B cell (primary cell): Measurements from ENCODE around the gene TOMM20L. TPM values are rescaled to one million over a fixed set of nuclear protein-coding genes. Genes with fewer than 3 reads are reported as not detected.

Experiments
- ATAC-seq: fragments of 200-7000 bp; cut with Tn5 transposase; one replicate; pipeline ENCODE4 v1.10.0; 2021; ENCODE audit warnings: low read depth, mild to moderate bottlenecking, moderate number of reproducible peaks, moderate library complexity
- CTCF ChIA-PET: fragments of 350-600 bp; sonication (Branson Sonifier 250); formaldehyde crosslinking; loops from one replicate; lab custom pipeline; 2021; ENCODE audit warnings: antibody characterized with exemption, inconsistent platforms; lab: Charles Lee
- POLR2A ChIA-PET: fragments of 350-600 bp; sonication (Branson Sonifier 250); formaldehyde crosslinking; loops from one replicate; lab custom pipeline; 2021; ENCODE audit warnings: antibody characterized with exemption; lab: Charles Lee
- DNase-seq: peaks from one replicate; pipeline ENCODE4 v3.0.0; 2013
- H2AFZ ChIP-seq: 2 replicates; pipeline ENCODE4 v1.6.1; 2012; ENCODE audit warnings: mild to moderate bottlenecking, low read depth, low read length; ENCODE audit not compliant: insufficient read depth, poor library complexity, severe bottlenecking
- H3K27ac ChIP-seq, 2 donors: 1 replicate in 1 of 2; 2 replicates in 1 of 2; pipeline ENCODE4 v1.5.1; 2012 to 2013; ENCODE audit warnings: low read length in 2 of 2, mild to moderate bottlenecking in 2 of 2, moderate library complexity in 1 of 2
- H3K27me3 ChIP-seq, 4 experiments: fragments of 200-600 bp in 1 of 4; sonication (generic) in 1 of 4; replicated peaks in 1 of 4; 1 replicate in 2 of 4; 2 replicates in 2 of 4; pipeline versions ENCODE4 v1.6.1 to v1.7.0; 2013 to 2016; ENCODE audit warnings: low read length in 3 of 4, mild to moderate bottlenecking in 2 of 4, mixed read lengths in 1 of 4, moderate library complexity in 1 of 4; ENCODE audit not compliant: insufficient read depth in 4 of 4, control insufficient read depth in 3 of 4; ENCODE audit errors: control extremely low read depth in 1 of 4
- H3K36me3 ChIP-seq, 2 experiments: replicated peaks in 1 of 2; 1 replicate in 1 of 2; 2 replicates in 1 of 2; pipeline versions ENCODE4 v1.6.1 to v1.7.1; 2013; ENCODE audit warnings: low read length in 1 of 2; ENCODE audit not compliant: insufficient read depth in 2 of 2, control insufficient read depth in 1 of 2; ENCODE audit errors: control extremely low read depth in 1 of 2, extremely low read depth in 1 of 2
- H3K4me1 ChIP-seq, 2 donors: fragments of 200-600 bp in 1 of 2; sonication (generic) in 1 of 2; 1 replicate in 1 of 2; 2 replicates in 1 of 2; pipeline versions ENCODE4 v1.5.1 to v1.6.1; 2013 to 2017; ENCODE audit warnings: low read length in 2 of 2; ENCODE audit not compliant: control insufficient read depth in 2 of 2, insufficient read depth in 2 of 2
- H3K4me2 ChIP-seq: replicated peaks from 2 replicates; pipeline ENCODE3; 2012; ENCODE audit warnings: mild to moderate bottlenecking, low read depth, low read length; ENCODE audit not compliant: poor library complexity, severe bottlenecking
- H3K4me3 ChIP-seq, 5 experiments: fragments of 200-600 bp in 1 of 5; sonication (generic) in 1 of 5; 1 replicate in 3 of 5; 2 replicates in 2 of 5; pipeline versions ENCODE4 v1.5.1 to v1.7.0; 2011 to 2016; ENCODE audit warnings: low read length in 4 of 5, mild to moderate bottlenecking in 4 of 5, low read depth in 2 of 5, control low read depth in 1 of 5, moderate library complexity in 1 of 5; ENCODE audit not compliant: insufficient read depth in 1 of 5; ENCODE audit errors: control extremely low read depth in 1 of 5, extremely low read depth in 1 of 5
- H3K79me2 ChIP-seq: fragments of 200-600 bp; sonication (generic); one replicate; pipeline ENCODE4 v1.6.0; 2016; ENCODE audit warnings: low read length; ENCODE audit not compliant: control insufficient read depth, insufficient read depth
- H3K9ac ChIP-seq: fragments of 200-600 bp; sonication (generic); 2 replicates; pipeline ENCODE4 v1.6.1; 2017; ENCODE audit warnings: mild to moderate bottlenecking, low read length, moderate library complexity
- H3K9me3 ChIP-seq, 3 donors: one replicate each; pipeline versions ENCODE4 v1.6.1 to v1.7.1; 2013; ENCODE audit warnings: low read length in 2 of 3; ENCODE audit not compliant: control insufficient read depth in 2 of 3, insufficient read depth in 1 of 3; ENCODE audit errors: control extremely low read depth in 1 of 3
- H4K20me1 ChIP-seq: 2 replicates; pipeline ENCODE4 v1.6.0; 2012; ENCODE audit warnings: mild to moderate bottlenecking, low read length; ENCODE audit not compliant: insufficient read depth, control insufficient read depth, poor library complexity, severe bottlenecking
- H3K27ac Mint-ChIP-seq: one replicate; pipeline ENCODE4 v1.8.0; 2021; ENCODE audit warnings: mixed read lengths
- H3K27me3 Mint-ChIP-seq: one replicate; pipeline ENCODE4 v1.8.0; 2021; ENCODE audit warnings: mixed read lengths
- H3K4me1 Mint-ChIP-seq: one replicate; pipeline ENCODE4 v1.8.0; 2021; ENCODE audit warnings: mixed read lengths
- H3K4me3 Mint-ChIP-seq: one replicate; pipeline ENCODE4 v1.8.0; 2021; ENCODE audit warnings: mixed read lengths
- H3K9me3 Mint-ChIP-seq: one replicate; pipeline ENCODE4 v1.8.0; 2022; ENCODE audit warnings: mixed read lengths; ENCODE audit not compliant: insufficient read depth
- EZH2 ChIP-seq: IDR thresholded peaks from 2 replicates; pipeline ENCODE4 v1.6.1; 2012; ENCODE audit warnings: borderline replicate concordance, low read depth, mild to moderate bottlenecking, moderate library complexity, low read length; ENCODE audit not compliant: insufficient read depth, poor library complexity, severe bottlenecking
- WGBS: methylation state at CpG from one replicate; pipeline ENCODE4 v1.1.5; 2013; ENCODE audit warnings: missing lambda C conversion rate; ENCODE audit not compliant: insufficient coverage; 5-methylcytosine and 5-hydroxymethylcytosine counted together
- intact Hi-C: fragments of 100-400 bp; cut with micrococcal nuclease; formaldehyde crosslinking; loops from one replicate; pipeline ENCODE4 v1.10.0; 2022
- polyA plus RNA-seq: library from polyadenylated mRNA; depleted of rRNA; stranded (reverse); fragments of >200 nt; gene quantifications from 2 replicates; pipeline ENCODE4 v1.2.3, GENCODE V29; 2012
- small RNA-seq: library from RNA; depleted of rRNA; stranded (forward); fragments of <200 nt; gene quantifications from one replicate; pipeline ENCODE3, GENCODE V24; 2012; ENCODE audit warnings: low replicate concordance, low read depth; ENCODE audit not compliant: insufficient read length
- total RNA-seq, 2 donors: library from RNA; stranded (reverse); fragments of 120-200 nt in 1 of 2; gene quantifications; 1 replicate in 1 of 2; 2 replicates in 1 of 2; pipeline versions ENCODE4 v1.2.3 to v1.2.4, GENCODE V29; 2013 to 2022
- TF ChIP-seq, protein P1 (sequence below): fragments of 200-600 bp; IDR thresholded peaks from one replicate; pipeline ENCODE4 v1.8.0; 2022; ENCODE audit warnings: antibody characterized with exemption, mild to moderate bottlenecking

TOMM20L gene
- total and polyA plus RNA-seq, 2 donors (not counting 1 experiment from before 2014, with no cell fraction given) = 1.3 TPM; not detected in 1

DNA sequence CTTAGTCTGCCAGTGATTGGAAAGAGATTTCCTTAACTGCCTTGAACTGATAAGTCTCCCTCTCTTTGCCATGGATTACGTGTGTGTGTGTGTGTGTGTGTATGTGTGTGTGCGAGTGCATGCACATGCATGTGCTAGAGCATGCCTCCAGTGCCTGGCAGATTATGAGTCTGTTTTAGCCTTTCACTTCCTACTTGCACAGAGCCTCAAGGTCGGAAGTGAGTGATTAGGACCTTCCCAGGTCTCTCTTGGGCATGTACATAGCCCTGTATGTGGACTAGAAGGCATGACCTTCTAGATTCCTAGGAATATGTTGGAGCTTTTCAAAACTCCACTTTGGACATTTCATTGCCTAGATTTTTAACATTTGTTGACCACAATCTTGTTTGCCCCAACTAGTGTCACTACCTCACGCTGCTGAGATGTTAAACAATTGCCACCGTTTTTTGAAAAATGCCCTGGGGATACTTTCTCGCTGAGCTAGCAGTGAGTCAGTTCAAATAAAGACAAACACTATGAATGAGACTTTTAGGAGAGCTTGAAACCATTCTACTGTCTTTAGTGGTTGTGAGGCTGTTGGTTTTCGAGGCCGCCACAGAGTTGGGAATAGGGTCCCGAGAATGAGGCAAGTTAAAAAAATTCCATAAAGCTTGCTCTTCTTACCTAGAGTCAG lies 60.0 kb downstream of the TOMM20L start:
- ChIA-PET CTCF (no interaction called here), POLR2A (no interaction called here)
- intact Hi-C loops = no loop called here
- Mint-ChIP-seq H3K4me3 (no peak overlapping the region), H3K4me1 (no peaks in the 10 kb centered on the region), H3K27ac (no peak overlapping the region), H3K9me3 (no peaks in the 10 kb centered on the region), H3K27me3 (no peaks in the 10 kb centered on the region)
- Histone ChIP-seq H3K9me3 (no peaks in the 10 kb centered on the region), H3K36me3 (peaks cover 11 to 38% of the 10 kb centered on the region in 2 experiments), H3K9ac (no peak overlapping the region), H3K79me2 (no peaks in the 10 kb centered on the region), H3K27me3 (no peaks in the 10 kb centered on the region), H2AFZ (no peak overlapping the region), H4K20me1 (no peaks in the 10 kb centered on the region), H3K4me2 (no peak overlapping the region), H3K27ac (no peak overlapping the region), H3K4me3 (no peak overlapping the region), H3K4me1 (no peaks in the 10 kb centered on the region)
- 80% methylated on average over 2 of the region's 9 CpGs for WGBS
- TF ChIP-seq, protein P1, sequence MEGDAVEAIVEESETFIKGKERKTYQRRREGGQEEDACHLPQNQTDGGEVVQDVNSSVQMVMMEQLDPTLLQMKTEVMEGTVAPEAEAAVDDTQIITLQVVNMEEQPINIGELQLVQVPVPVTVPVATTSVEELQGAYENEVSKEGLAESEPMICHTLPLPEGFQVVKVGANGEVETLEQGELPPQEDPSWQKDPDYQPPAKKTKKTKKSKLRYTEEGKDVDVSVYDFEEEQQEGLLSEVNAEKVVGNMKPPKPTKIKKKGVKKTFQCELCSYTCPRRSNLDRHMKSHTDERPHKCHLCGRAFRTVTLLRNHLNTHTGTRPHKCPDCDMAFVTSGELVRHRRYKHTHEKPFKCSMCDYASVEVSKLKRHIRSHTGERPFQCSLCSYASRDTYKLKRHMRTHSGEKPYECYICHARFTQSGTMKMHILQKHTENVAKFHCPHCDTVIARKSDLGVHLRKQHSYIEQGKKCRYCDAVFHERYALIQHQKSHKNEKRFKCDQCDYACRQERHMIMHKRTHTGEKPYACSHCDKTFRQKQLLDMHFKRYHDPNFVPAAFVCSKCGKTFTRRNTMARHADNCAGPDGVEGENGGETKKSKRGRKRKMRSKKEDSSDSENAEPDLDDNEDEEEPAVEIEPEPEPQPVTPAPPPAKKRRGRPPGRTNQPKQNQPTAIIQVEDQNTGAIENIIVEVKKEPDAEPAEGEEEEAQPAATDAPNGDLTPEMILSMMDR = no peak
- no peak for TF ChIP-seq EZH2
- no peak for ATAC-seq
- DNase-seq = no peak

Small RNA genes within 50 kb of the gene (small RNA-seq; reads per million reads assigned to genes)
- not detected for gene RF00019

Other genes with a start within 250 kb of the TOMM20L start
- not detected in 2 replicates for gene ARMH4, start 243.7 kb upstream of the TOMM20L start, total RNA-seq
- not detected in 2 replicates for gene ARMH4, start 243.7 kb upstream of the TOMM20L start, polyA plus RNA-seq
- gene ACTR10, start 195.8 kb upstream of the TOMM20L start, total RNA-seq = 34.1 and 40.6 TPM in 2 replicates
- gene ACTR10, start 195.8 kb upstream of the TOMM20L start, polyA plus RNA-seq = 28.7 and 44.7 TPM in 2 replicates
- gene PSMA3, start 151.1 kb upstream of the TOMM20L start, total RNA-seq = 98.1 and 99.2 TPM in 2 replicates
- 57.3 and 77.1 TPM in 2 replicates for gene PSMA3, start 151.1 kb upstream of the TOMM20L start, polyA plus RNA-seq
- gene ARID4A, start 97.4 kb upstream of the TOMM20L start, total RNA-seq = 87.0 and 90.0 TPM in 2 replicates
- 9.4 and 19.2 TPM in 2 replicates for gene ARID4A, start 97.4 kb upstream of the TOMM20L start, polyA plus RNA-seq
- 23.8 and 27.7 TPM in 2 replicates for gene TIMM9, start 31.6 kb downstream of the TOMM20L start, total RNA-seq
- gene TIMM9, start 31.6 kb downstream of the TOMM20L start, polyA plus RNA-seq = 47.0 and 51.0 TPM in 2 replicates
- 27.5 and 40.6 TPM in 2 replicates for gene KIAA0586, start 31.8 kb downstream of the TOMM20L start, total RNA-seq
- gene KIAA0586, start 31.8 kb downstream of the TOMM20L start, polyA plus RNA-seq = 10.7 and 12.2 TPM in 2 replicates
- 2.2 and 2.7 TPM in 2 replicates for gene DACT1, start 242.0 kb downstream of the TOMM20L start, total RNA-seq
- 0.14 and 3.5 TPM in 2 replicates for gene DACT1, start 242.0 kb downstream of the TOMM20L start, polyA plus RNA-seq